PFSK-1 (cell line): ENCODE measurements around the gene ACACA.

Source experiments
- FOXP2 ChIP-seq: optimal IDR thresholded peaks from 2 replicates; pipeline ENCODE3; 2011; ENCODE audit warnings: borderline replicate concordance, control low read depth, inconsistent platforms; ENCODE audit not compliant: insufficient read depth; ENCODE audit errors: extremely low read length, extremely low read depth
- POLR2AphosphoS5 ChIP-seq: IDR thresholded peaks from 2 replicates; pipeline ENCODE4 v1.6.1; 2012; ENCODE audit warnings: low read depth, mild to moderate bottlenecking, control low read depth, low read length, moderate library complexity
- REST ChIP-seq, 2 experiments: IDR thresholded peaks; 2 replicates each; pipeline versions ENCODE4 v1.6.1 to v1.8.0; 2011 to 2012; ENCODE audit warnings: low read depth in 2 of 2, low read length in 2 of 2, control low read depth in 1 of 2, inconsistent platforms in 1 of 2, mild to moderate bottlenecking in 1 of 2, moderate library complexity in 1 of 2; ENCODE audit not compliant: insufficient read depth in 1 of 2
- SIN3A ChIP-seq: IDR thresholded peaks from 2 replicates; pipeline ENCODE4 v1.6.1; 2012; ENCODE audit warnings: mild to moderate bottlenecking, low read length, moderate library complexity, borderline replicate concordance; ENCODE audit not compliant: insufficient read depth
- TAF1 ChIP-seq: IDR thresholded peaks from 2 replicates; pipeline ENCODE4 v1.6.1; 2012; ENCODE audit warnings: low read length, control low read depth, borderline replicate concordance; ENCODE audit not compliant: insufficient read depth

Gene ACACA

GRCh38 chr17:37135576-37135975 is 271.1 kb downstream of the ACACA start:
- TF ChIP-seq TAF1 = no peak
- no peak for TF ChIP-seq SIN3A
- no peak for TF ChIP-seq REST (IDR thresholded peaks at IDR 0.05; ENCODE audit: insufficient read depth in 1 of 2, low read depth in 2 of 2, low read length in 2 of 2)
- TF ChIP-seq FOXP2 = no peak
- TF ChIP-seq POLR2AphosphoS5 = no peak

GRCh38 chr17:37134050-37134449 is 272.6 kb downstream of the ACACA start:
- TF ChIP-seq POLR2AphosphoS5 (no peak), SIN3A (no peak), FOXP2 (no peak), TAF1 (no peak), REST (IDR thresholded peaks at IDR 0.05; ENCODE audit: insufficient read depth in 1 of 2, low read depth in 2 of 2, low read length in 2 of 2) (no peak)

- TF ChIP-seq POLR2AphosphoS5 (no peak), REST (IDR thresholded peaks at IDR 0.05; ENCODE audit: insufficient read depth in 1 of 2, low read depth in 2 of 2, low read length in 2 of 2) (no peak), SIN3A (no peak), FOXP2 (no peak), TAF1 (no peak)
Observed at GRCh38 chr17:37133136-37133535, 273.5 kb downstream of the ACACA start.

- no peak for TF ChIP-seq POLR2AphosphoS5
- no peak for TF ChIP-seq SIN3A
- TF ChIP-seq FOXP2 = no peak
- no peak for TF ChIP-seq TAF1
- no peak for TF ChIP-seq REST (IDR thresholded peaks at IDR 0.05; ENCODE audit: insufficient read depth in 1 of 2, low read depth in 2 of 2, low read length in 2 of 2)
Observed at GRCh38 chr17:37131669-37132611, 274.7 kb downstream of the ACACA start.
